HepG2 (cell line): ENCODE results near the gene HOXA10. TPM values are rescaled to one million over a fixed set of nuclear protein-coding genes. Genes with fewer than 3 reads are reported as not detected.

Experiments used
- ATAC-seq: fragments of 200-7000 bp; cut with Tn5 transposase; 3 replicates; pipeline ENCODE4 v1.9.1; 2020; ENCODE audit warnings: mild to moderate bottlenecking, moderate library complexity
- BruUV-seq: library from RNA; stranded (reverse); fragments of 400-500 nt; replicated peaks from 2 replicates; lab custom pipeline; 2021; lab: Mats Ljungman, UMichigan
- CTCF ChIA-PET: fragments of 300-600 bp; formaldehyde crosslinking; extraction: SDS; loops from one replicate; lab custom pipeline; 2021; ENCODE audit warnings: low total read pairs, inconsistent platforms, low intra/inter-chr PET ratio; lab: Yijun Ruan, JAX
- POLR2A ChIA-PET: fragments of 350-600 bp; sonication (Branson Sonifier 250); formaldehyde crosslinking; loops from one replicate; lab custom pipeline; 2020; ENCODE audit warnings: antibody characterized with exemption, inconsistent platforms; lab: Yijun Ruan, JAX
- DNase-seq: peaks from one replicate; pipeline ENCODE4 v3.0.0-alpha.2; 2015; ENCODE audit warnings: low spot score
- FAIRE-seq: peaks from 3 replicates; lab custom pipeline; 2011; peaks lifted over from hg19 to GRCh38; lab: Jason Lieb, UNC
- H2AFZ ChIP-seq: one replicate; pipeline ENCODE4 v1.6.1; 2011; ENCODE audit warnings: low read length, inconsistent platforms
- H3K27ac ChIP-seq: fragments of 300-600 bp; 3 replicates; pipeline ENCODE4 v1.8.0; 2011; ENCODE audit warnings: mixed run types, mild to moderate bottlenecking, mixed read lengths, low read length, inconsistent platforms; ENCODE audit not compliant: insufficient read depth; ENCODE audit errors: extremely low read length
- H3K27me3 ChIP-seq, 2 experiments: fragments of 200-600 bp in 1 of 2; 2 replicates in 1 of 2; 3 replicates in 1 of 2; pipeline versions ENCODE4 v1.6.0 to v1.8.0; 2011; ENCODE audit warnings: low read length in 2 of 2, mild to moderate bottlenecking in 2 of 2, moderate library complexity in 2 of 2, inconsistent platforms in 1 of 2; ENCODE audit not compliant: insufficient read depth in 2 of 2, control insufficient read depth in 1 of 2
- H3K36me3 ChIP-seq, 2 experiments: fragments of 200-600 bp in 1 of 2; replicated peaks in 1 of 2; 2 replicates in 1 of 2; 3 replicates in 1 of 2; pipeline versions ENCODE4 v1.5.1 to v1.8.0; 2011; ENCODE audit warnings: low read length in 2 of 2, inconsistent platforms in 1 of 2; ENCODE audit not compliant: insufficient read depth in 2 of 2, control insufficient read depth in 1 of 2
- H3K4me1 ChIP-seq: 2 replicates; pipeline ENCODE4 v1.5.1; 2012; ENCODE audit warnings: low read length, inconsistent platforms; ENCODE audit not compliant: insufficient read depth
- H3K4me2 ChIP-seq: 2 replicates; pipeline ENCODE4 v1.6.0; 2011; ENCODE audit warnings: low read depth, low read length, inconsistent platforms
- H3K4me3 ChIP-seq, 3 experiments: fragments of 200-600 bp in 1 of 3; sonication (generic), shearing (Covaris generic) in 1 of 3; replicated peaks in 1 of 3; 2 replicates each; pipeline ENCODE4 v1.5.1; 2011 to 2016; ENCODE audit warnings: low read length in 3 of 3, inconsistent platforms in 2 of 3, low read depth in 2 of 3, mild to moderate bottlenecking in 2 of 3, control low read depth in 1 of 3, mixed read lengths in 1 of 3; ENCODE audit not compliant: insufficient read depth in 1 of 3
- H3K79me2 ChIP-seq: one replicate; pipeline ENCODE4 v1.6.1; 2011; ENCODE audit warnings: low read length, inconsistent platforms; ENCODE audit not compliant: insufficient read depth
- H3K9ac ChIP-seq: 2 replicates; pipeline ENCODE4 v1.6.0; 2011; ENCODE audit warnings: mild to moderate bottlenecking, low read depth, low read length, inconsistent platforms; ENCODE audit not compliant: insufficient read depth
- H3K9me3 ChIP-seq: 2 replicates; pipeline ENCODE4 v1.5.1; 2012; ENCODE audit warnings: mild to moderate bottlenecking, low read length
- H4K20me1 ChIP-seq: 2 replicates; pipeline ENCODE4 v1.6.0; 2011; ENCODE audit warnings: inconsistent platforms, mild to moderate bottlenecking, low read length, moderate library complexity; ENCODE audit not compliant: insufficient read depth
- BCL6 ChIP-seq: IDR thresholded peaks from 2 replicates; pipeline ENCODE4 v1.6.1; 2016; ENCODE audit warnings: missing genetic modification reagents, missing compliant biosample characterization
- HNRNPUL1 ChIP-seq: fragments of 200-400 bp; formaldehyde crosslinking; IDR thresholded peaks from 2 replicates; pipeline ENCODE4 v1.6.1; 2017; ENCODE audit warnings: low read depth, mild to moderate bottlenecking, low read length, moderate library complexity
- KAT8 ChIP-seq: IDR thresholded peaks from 2 replicates; pipeline ENCODE4 v1.6.1; 2016; ENCODE audit warnings: missing genetic modification reagents, missing compliant biosample characterization
- KDM5A ChIP-seq: fragments of 200-600 bp; sonication (generic); IDR thresholded peaks from 2 replicates; pipeline ENCODE4 v1.7.0; 2018; ENCODE audit warnings: antibody characterized with exemption, mild to moderate bottlenecking, low read length, borderline replicate concordance
- LCORL ChIP-seq, 2 experiments: fragments of 450-650 bp in 1 of 2; sonication (generic) in 1 of 2; formaldehyde crosslinking in 1 of 2; IDR thresholded peaks; 2 replicates each; pipeline versions ENCODE4 v1.5.0 to v1.6.1; 2017 to 2020; ENCODE audit warnings: antibody characterized with exemption in 1 of 2, missing genetic modification reagents in 1 of 2
- MEF2D ChIP-seq: sonication (generic); formaldehyde crosslinking; IDR thresholded peaks from 2 replicates; pipeline ENCODE4 v1.5.1; 2020; ENCODE audit warnings: mild to moderate bottlenecking, missing genetic modification reagents
- MXI1 ChIP-seq: IDR thresholded peaks from 3 replicates; pipeline ENCODE4 v1.6.1; 2012; ENCODE audit warnings: low read depth, low read length, inconsistent platforms, borderline replicate concordance
- RFX1 ChIP-seq: fragments of 450-650 bp; IDR thresholded peaks from 2 replicates; pipeline ENCODE4 v1.6.1; 2017
- U2AF2 ChIP-seq: fragments of 200-400 bp; formaldehyde crosslinking; IDR thresholded peaks from 2 replicates; pipeline ENCODE4 v1.6.1; 2017; ENCODE audit warnings: low read depth, mild to moderate bottlenecking, low read length
- ZFP36 ChIP-seq: fragments of 150-350 bp; IDR thresholded peaks from 2 replicates; pipeline ENCODE4 v1.6.1; 2018; ENCODE audit warnings: borderline replicate concordance, low read length, low read depth; ENCODE audit not compliant: partially characterized antibody
- ZKSCAN5 ChIP-seq: sonication (generic); formaldehyde crosslinking; IDR thresholded peaks from 2 replicates; pipeline ENCODE4 v1.5.1; 2020; ENCODE audit warnings: mild to moderate bottlenecking, missing genetic modification reagents
- ZNF234 ChIP-seq: sonication (generic); formaldehyde crosslinking; conservative IDR thresholded peaks from 2 replicates; pipeline ENCODE4 v1.5.1; 2020; ENCODE audit warnings: mild to moderate bottlenecking, missing genetic modification reagents
- ZNF251 ChIP-seq: sonication (generic); formaldehyde crosslinking; IDR thresholded peaks from 2 replicates; pipeline ENCODE4 v1.9.0; 2021; ENCODE audit warnings: mild to moderate bottlenecking, missing genetic modification reagents
- ZNF510 ChIP-seq: sonication (generic); formaldehyde crosslinking; IDR thresholded peaks from 2 replicates; pipeline ENCODE4 v1.4.0; 2020; ENCODE audit warnings: low read depth, mild to moderate bottlenecking, missing genetic modification reagents
- ZNF546 ChIP-seq: sonication (generic); formaldehyde crosslinking; conservative IDR thresholded peaks from 2 replicates; pipeline ENCODE4 v1.8.1; 2023; ENCODE audit warnings: mild to moderate bottlenecking, missing genetic modification reagents
- ZNF660 ChIP-seq: sonication (generic); formaldehyde crosslinking; IDR thresholded peaks from 2 replicates; pipeline ENCODE4 v1.5.1; 2020; ENCODE audit warnings: mild to moderate bottlenecking, low read depth, missing genetic modification reagents, borderline replicate concordance
- ZNF780A ChIP-seq: sonication (generic); formaldehyde crosslinking; IDR thresholded peaks from 2 replicates; pipeline ENCODE4 v1.8.0; 2022; ENCODE audit warnings: mild to moderate bottlenecking, missing genetic modification reagents, moderate library complexity
- ZSCAN12 ChIP-seq: sonication (generic); formaldehyde crosslinking; IDR thresholded peaks from 2 replicates; pipeline ENCODE4 v1.9.0; 2021; ENCODE audit warnings: mild to moderate bottlenecking, missing genetic modification reagents
- WGBS: methylation state at CpG from one replicate; pipeline ENCODE4 v1.1.6; 2017; ENCODE audit warnings: low lambda C conversion rate; 5-methylcytosine and 5-hydroxymethylcytosine counted together
- in situ Hi-C: cut with HindIII; loops from 2 replicates; pipeline ENCODE4 v1.10.0; 2017; ENCODE audit warnings: low pct_unique_long_range_greater_than_20kb; ENCODE audit not compliant: extremely low pct_ligation_motif_present
- intact Hi-C: fragments of 100-400 bp; cut with micrococcal nuclease; formaldehyde crosslinking; loops from one replicate; pipeline ENCODE4 v1.10.0; 2022; ENCODE audit not compliant: unreplicated experiment
- polyA plus RNA-seq, 8 experiments: library from polyadenylated mRNA; depleted of rRNA in 3 of 8; stranded (reverse) in 7 of 8; unstranded in 1 of 8; fragments of >200 nt; fragmentation: Illumina TruSeq in 4 of 8; extraction: Trizol in 4 of 8; gene quantifications; 2 replicates each; pipeline versions ENCODE4 v1.2.1 to v1.2.3, GENCODE V29; 2011 to 2016; ENCODE audit warnings: low read depth in 4 of 8, missing spikeins in 1 of 8, mixed read lengths in 1 of 8; ENCODE audit not compliant: insufficient read depth in 1 of 8
- total RNA-seq, 5 experiments: library from RNA; depleted of rRNA; stranded (reverse); fragments of >200 nt; fragmentation: Illumina TruSeq; extraction: Trizol; gene quantifications; 2 replicates each; pipeline ENCODE4 v1.2.3, GENCODE V29; 2016; ENCODE audit warnings: low read depth in 1 of 5
- TF ChIP-seq, protein P1 (sequence below): sonication (generic); formaldehyde crosslinking; IDR thresholded peaks from 2 replicates; pipeline ENCODE4 v1.5.0; 2020; ENCODE audit warnings: missing genetic modification reagents
- TF ChIP-seq, protein P2 (sequence below): sonication (generic); formaldehyde crosslinking; IDR thresholded peaks from 2 replicates; pipeline ENCODE4 v1.5.1; 2020; ENCODE audit warnings: mild to moderate bottlenecking, missing genetic modification reagents, borderline replicate concordance
- TF ChIP-seq, protein P3 (sequence below): sonication (generic); formaldehyde crosslinking; IDR thresholded peaks from 2 replicates; pipeline ENCODE4 v1.9.0; 2021; ENCODE audit warnings: missing genetic modification reagents, mild to moderate bottlenecking, borderline replicate concordance

HOXA10 gene
- total and polyA plus RNA-seq, 2 of the 13 experiments (the other 11 are each of a cell fraction or from before 2014, with no cell fraction given), result not detected

DNA sequence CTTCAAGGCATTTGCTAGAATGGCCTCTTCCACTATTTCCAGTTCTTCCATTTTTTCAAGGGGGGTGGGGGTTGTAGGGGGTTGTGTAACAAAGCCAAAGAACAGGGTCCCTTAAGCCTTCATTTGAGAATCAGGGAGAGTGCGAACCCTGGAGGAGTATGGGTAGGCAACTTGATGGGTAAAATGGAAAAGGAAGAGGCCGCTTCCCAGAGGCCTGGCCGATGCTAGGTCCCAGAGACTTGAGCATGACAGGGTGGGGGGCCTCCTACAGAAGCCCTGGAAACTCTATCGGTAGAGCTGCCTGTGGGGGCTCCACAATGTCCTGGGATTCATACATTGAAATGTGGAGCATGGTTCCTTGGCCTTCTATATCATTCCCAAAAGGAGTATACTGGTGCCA is 34.9 kb upstream of the HOXA10 start (continued):
- TF ChIP-seq ZNF780A (CRISPR knock-in tag) (no peak), MXI1 (no peak), ZNF660 (CRISPR knock-in tag) (no peak), BCL6 (CRISPR knock-in tag) (no peak)
- TF ChIP-seq, protein P1, sequence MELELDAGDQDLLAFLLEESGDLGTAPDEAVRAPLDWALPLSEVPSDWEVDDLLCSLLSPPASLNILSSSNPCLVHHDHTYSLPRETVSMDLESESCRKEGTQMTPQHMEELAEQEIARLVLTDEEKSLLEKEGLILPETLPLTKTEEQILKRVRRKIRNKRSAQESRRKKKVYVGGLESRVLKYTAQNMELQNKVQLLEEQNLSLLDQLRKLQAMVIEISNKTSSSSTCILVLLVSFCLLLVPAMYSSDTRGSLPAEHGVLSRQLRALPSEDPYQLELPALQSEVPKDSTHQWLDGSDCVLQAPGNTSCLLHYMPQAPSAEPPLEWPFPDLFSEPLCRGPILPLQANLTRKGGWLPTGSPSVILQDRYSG (CRISPR knock-in tag), result no peak
- TF ChIP-seq, protein P2, sequence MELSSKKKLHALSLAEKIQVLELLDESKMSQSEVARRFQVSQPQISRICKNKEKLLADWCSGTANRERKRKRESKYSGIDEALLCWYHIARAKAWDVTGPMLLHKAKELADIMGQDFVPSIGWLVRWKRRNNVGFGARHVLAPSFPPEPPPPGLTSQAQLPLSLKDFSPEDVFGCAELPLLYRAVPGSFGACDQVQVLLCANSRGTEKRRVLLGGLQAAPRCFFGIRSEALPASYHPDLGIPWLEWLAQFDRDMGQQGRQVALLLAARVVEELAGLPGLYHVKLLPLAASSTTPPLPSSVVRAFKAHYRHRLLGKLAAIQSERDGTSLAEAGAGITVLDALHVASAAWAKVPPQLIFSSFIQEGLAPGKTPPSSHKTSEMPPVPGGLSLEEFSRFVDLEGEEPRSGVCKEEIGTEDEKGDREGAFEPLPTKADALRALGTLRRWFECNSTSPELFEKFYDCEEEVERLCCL (CRISPR knock-in tag), result no peak

DNA sequence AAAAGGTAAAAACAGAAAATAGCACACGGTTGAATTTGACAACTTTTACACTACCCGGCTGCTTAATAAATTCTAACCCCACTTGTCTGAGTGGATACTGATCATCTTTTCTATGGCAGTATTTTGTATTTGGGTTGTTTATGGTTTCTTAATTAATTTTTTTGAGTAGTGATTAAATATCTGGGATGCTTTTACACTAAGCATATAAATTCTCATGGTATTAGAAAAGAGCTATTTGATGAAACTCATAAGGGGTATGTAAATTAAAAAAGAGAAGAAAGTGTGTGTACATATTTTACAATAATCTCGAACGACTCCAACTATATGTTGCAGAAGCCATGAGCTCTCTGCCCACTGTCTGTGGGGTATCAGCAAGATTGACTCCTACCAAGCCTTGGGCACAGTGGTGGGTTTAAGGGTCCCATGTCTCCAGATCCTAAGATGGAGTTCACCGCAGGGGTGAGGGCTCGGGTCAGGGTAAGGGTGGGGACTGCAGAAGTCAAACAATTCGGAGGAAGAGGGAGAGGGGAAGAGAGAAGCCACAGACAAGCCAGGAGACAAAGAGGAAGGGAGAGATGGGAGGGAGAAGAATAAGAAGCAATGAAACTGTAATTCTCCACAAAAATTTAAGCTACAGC is 33.3 kb upstream of the HOXA10 start:
- ATAC-seq (no peak), FAIRE-seq (no peak), DNase-seq (no peak)
- Histone ChIP-seq H3K79me2 (no peaks in the 10 kb centered on the region), H3K9ac (no peak overlapping the region), H3K4me1 (peaks cover 15% of the 10 kb centered on the region), H3K9me3 (no peaks in the 10 kb centered on the region), H4K20me1 (no peaks in the 10 kb centered on the region), H3K27me3 (peaks cover 10 to 88% of the 10 kb centered on the region in 2 experiments), H3K36me3 (no peaks in the 10 kb centered on the region), H3K27ac (no peak overlapping the region), H3K4me3 (no peak overlapping the region), H2AFZ (no peak overlapping the region), H3K4me2 (no peak overlapping the region)
- 37% methylated on average over 7 of the region's 7 CpGs for WGBS
- BruUV-seq, result no TSS peak
- in situ Hi-C loops (loop anchor here (10.0 kb wide), 1 partner anchor 367 kb away; no protein-coding TSS in a partner anchor), intact Hi-C loops (no loop called here)
- POLR2A ChIA-PET, result no interaction called here
- CTCF ChIA-PET, result no interaction called here
- TF ChIP-seq ZNF510 (CRISPR knock-in tag) (no peak), U2AF2 (no peak), KAT8 (CRISPR knock-in tag) (no peak), HNRNPUL1 (no peak), ZKSCAN5 (CRISPR knock-in tag) (no peak), ZNF251 (CRISPR knock-in tag) (no peak), MEF2D (CRISPR knock-in tag) (no peak), ZNF234 (CRISPR knock-in tag) (no peak), ZNF546 (no peak), ZFP36 (no peak), LCORL (IDR thresholded peaks at IDR 0.05) (no peak), LCORL (CRISPR knock-in tag; IDR thresholded peaks at IDR 0.05) (no peak), RFX1 (no peak), ZSCAN12 (no peak), KDM5A (no peak)
- TF ChIP-seq, protein P3, sequence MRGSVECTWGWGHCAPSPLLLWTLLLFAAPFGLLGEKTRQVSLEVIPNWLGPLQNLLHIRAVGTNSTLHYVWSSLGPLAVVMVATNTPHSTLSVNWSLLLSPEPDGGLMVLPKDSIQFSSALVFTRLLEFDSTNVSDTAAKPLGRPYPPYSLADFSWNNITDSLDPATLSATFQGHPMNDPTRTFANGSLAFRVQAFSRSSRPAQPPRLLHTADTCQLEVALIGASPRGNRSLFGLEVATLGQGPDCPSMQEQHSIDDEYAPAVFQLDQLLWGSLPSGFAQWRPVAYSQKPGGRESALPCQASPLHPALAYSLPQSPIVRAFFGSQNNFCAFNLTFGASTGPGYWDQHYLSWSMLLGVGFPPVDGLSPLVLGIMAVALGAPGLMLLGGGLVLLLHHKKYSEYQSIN (CRISPR knock-in tag), result no peak
